Cardiac fibroblast (primary cell): ENCODE results near the gene FGB.
A peak's percentile ranks its signal among the peaks of the same experiment; 100 is the strongest.

ENCODE experiments used
- DNase-seq, 2 donors: peaks; one replicate each; pipeline versions ENCODE4 v3.0.0 to v3.0.0-alpha.2; 2010; ENCODE audit warnings: low read depth in 2 of 2
- H3K4me3 ChIP-seq, 2 donors: replicated peaks in 1 of 2; 1 replicate in 1 of 2; 2 replicates in 1 of 2; pipeline ENCODE4 v1.5.1; 2011; ENCODE audit warnings: low read depth in 2 of 2, low read length in 2 of 2, mild to moderate bottlenecking in 2 of 2, moderate library complexity in 1 of 2
- TF ChIP-seq, protein P1 (sequence below): IDR thresholded peaks from one replicate; pipeline ENCODE4 v1.5.1; 2011; ENCODE audit warnings: low read depth, mild to moderate bottlenecking, low read length, inconsistent platforms

FGB gene

DNA sequence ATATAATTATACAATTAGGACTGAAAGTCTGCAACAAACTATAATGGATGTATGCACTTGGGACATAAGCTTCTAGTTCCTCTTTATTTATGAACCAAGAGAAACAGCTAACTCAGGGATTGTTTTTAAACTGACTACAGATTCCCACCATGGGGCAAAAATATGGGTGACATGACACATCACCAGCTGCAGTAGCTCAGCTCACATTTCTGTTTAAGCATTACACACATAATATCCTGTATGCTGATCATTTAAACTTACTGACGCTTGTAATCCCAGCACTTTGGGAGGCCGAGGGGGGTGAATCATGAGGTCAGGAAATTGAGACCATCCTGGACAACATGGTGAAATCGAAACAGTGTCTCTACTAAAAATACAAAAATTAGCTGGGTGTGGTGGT is 11.5 kb downstream of the FGB start:
- TF ChIP-seq, protein P1, sequence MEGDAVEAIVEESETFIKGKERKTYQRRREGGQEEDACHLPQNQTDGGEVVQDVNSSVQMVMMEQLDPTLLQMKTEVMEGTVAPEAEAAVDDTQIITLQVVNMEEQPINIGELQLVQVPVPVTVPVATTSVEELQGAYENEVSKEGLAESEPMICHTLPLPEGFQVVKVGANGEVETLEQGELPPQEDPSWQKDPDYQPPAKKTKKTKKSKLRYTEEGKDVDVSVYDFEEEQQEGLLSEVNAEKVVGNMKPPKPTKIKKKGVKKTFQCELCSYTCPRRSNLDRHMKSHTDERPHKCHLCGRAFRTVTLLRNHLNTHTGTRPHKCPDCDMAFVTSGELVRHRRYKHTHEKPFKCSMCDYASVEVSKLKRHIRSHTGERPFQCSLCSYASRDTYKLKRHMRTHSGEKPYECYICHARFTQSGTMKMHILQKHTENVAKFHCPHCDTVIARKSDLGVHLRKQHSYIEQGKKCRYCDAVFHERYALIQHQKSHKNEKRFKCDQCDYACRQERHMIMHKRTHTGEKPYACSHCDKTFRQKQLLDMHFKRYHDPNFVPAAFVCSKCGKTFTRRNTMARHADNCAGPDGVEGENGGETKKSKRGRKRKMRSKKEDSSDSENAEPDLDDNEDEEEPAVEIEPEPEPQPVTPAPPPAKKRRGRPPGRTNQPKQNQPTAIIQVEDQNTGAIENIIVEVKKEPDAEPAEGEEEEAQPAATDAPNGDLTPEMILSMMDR: no peak
- no peak overlapping the region for H3K4me3 ChIP-seq
- DNase-seq: peak in 1 of 2 donors; percentile 47

DNA sequence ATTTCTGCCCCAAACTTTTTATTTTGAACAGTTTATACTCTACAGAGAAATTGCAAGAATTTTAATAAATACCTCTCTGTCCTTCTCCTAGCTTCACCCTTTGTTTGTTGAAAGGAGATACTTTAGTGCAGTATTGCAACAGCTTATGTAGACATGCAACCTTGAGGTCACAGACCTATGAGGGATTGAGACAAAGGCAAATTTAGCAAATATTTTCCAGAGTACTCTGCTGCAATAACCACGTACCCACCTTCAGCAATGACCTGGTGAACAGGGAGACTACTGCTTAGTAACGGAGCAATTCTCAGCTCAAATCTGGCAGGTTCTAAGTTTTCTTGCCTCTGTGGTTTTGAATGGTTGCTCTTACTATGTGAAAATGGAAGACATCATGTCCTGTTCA is 14.5 kb downstream of the FGB start:
- no peak for DNase-seq
- TF ChIP-seq, protein P1: no peak
- no peak overlapping the region for H3K4me3 ChIP-seq

DNA sequence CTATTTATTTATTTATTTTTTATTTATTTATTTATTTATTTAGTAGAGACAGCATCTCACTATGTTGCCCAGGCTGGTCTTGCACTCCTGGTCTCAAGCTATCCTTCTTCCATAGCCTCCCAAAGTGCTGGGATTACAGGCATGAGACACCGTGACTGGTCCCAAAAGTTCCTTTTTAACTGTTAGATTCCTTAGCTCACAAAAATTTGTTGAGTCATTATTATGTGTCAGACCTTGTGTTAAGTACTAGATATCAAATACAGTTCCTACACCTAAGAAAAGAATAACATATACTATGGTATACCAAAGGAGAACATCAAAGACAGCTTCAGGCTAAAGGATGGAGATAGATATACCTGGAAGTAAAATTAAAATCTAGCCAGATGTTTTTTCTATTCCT is 16.1 kb downstream of the FGB start:
- DNase-seq: peak in 1 of 2 donors; percentile 23
- TF ChIP-seq, protein P1: no peak
- no peak overlapping the region for H3K4me3 ChIP-seq

DNA sequence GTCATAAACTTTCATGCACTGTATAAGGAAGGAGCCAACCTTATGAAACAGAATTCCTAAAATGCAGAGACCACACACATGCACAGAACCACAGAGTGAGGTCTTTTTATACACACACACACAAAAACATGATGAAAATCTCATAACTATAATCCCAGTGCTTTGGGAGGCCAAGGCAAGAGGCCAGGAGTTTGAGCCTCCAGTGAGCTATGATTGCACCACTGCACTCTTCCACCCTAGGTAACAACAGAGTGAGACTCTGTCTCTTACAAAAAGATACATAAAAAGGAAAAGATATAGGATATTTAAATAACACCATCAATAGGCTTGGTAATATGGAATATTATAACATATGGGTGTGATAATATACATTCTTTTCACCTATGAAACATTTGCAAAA is 17.1 kb downstream of the FGB start:
- DNase-seq: no peak
- TF ChIP-seq, protein P1: no peak
- H3K4me3 ChIP-seq: no peak overlapping the region

DNA sequence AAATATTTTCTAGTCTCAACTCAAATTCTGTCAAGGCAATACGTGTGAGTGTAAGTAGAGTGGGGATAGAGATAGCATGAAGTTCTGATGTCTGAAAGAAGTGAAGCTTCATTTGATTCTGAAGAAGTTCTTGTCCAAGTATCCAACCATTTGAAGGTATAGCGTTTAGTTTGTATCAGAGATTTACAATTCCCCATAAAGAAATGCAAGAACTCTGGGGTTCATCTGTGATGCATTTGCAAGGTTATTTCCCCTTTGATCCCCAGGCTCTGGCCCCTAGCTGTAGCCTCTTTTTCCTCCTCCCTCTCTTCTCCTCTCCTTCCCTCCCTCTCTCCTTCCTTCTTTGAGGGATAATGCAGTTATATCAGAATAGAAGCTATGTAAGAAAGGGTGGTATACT is 19.9 kb downstream of the FGB start:
- DNase-seq: no peak
- TF ChIP-seq, protein P1: no peak
- H3K4me3 ChIP-seq: no peak overlapping the region

DNA sequence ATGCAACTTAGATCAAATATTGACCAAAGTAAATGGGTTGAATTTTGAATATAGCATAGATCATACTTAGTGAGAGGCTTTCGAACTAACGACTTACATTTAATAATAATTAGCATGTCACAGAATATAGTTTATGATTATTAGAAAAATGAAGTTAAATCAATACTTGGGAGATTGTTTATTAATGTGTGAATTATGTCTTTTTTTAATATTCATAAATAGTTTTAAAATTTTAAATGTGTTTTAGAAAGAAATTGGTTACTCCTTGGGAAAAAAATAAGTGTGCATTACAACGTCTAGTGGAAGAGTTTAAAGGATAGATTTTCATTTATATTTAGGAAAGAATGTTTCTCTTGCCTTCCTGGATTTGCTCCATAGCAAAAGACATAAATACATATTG is 20.4 kb downstream of the FGB start:
- no peak overlapping the region for H3K4me3 ChIP-seq
- no peak for DNase-seq
- TF ChIP-seq, protein P1: no peak

DNA sequence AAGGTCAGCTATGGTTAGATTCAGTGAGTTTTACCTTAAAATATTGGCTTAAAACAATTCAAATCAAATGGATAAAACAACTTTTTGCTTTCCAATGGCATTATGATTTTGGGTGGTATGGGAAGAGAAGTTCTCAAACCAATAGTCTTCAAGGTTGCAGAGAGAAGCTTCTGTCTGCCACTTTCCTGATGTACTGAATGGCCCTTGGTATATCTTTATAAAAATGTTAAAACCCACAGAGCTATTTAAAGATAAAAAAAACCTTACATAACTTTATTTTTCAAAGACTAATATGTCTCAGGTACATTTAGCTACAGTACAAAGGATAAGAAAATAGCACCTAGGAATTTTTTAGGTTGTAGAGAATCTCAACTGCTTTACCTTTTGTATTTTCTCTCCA is 20.9 kb downstream of the FGB start:
- no peak overlapping the region for H3K4me3 ChIP-seq
- no peak for DNase-seq
- TF ChIP-seq, protein P1: no peak
